Testis (tissue), 3 donors: ENCODE measurements around the gene ACSM4. TPM values are rescaled to one million over a fixed set of nuclear protein-coding genes. Genes with fewer than 3 reads are reported as not detected.
"Not testable (repeated sequence)": the region's sequence is repeated elsewhere in the genome, so short reads cannot be mapped to it uniquely, and the experiment has no call there.

ENCODE experiments used
- DNase-seq: peaks from one replicate; pipeline ENCODE4 v3.0.0-alpha.2; 2019
- H3K27ac ChIP-seq, 2 donors: fragments of 200-600 bp; sonication (generic); one replicate each; pipeline ENCODE4 v1.5.1; 2019
- H3K27me3 ChIP-seq: fragments of 200-600 bp; sonication (generic); one replicate; pipeline ENCODE4 v1.5.1; 2019
- H3K36me3 ChIP-seq: fragments of 200-600 bp; sonication (generic); one replicate; pipeline ENCODE4 v1.5.1; 2017; ENCODE audit warnings: low read depth; ENCODE audit errors: missing control alignments
- H3K4me1 ChIP-seq: fragments of 200-600 bp; sonication (generic); one replicate; pipeline ENCODE4 v1.5.1; 2019
- H3K4me3 ChIP-seq, 2 donors: fragments of 200-600 bp; sonication (generic); one replicate each; pipeline ENCODE4 v1.5.1; 2017 to 2019
- H3K9me3 ChIP-seq: fragments of 200-600 bp; sonication (generic); one replicate; pipeline ENCODE4 v1.5.1; 2017
- POLR2A ChIP-seq: fragments of 450-650 bp; IDR thresholded peaks from one replicate; pipeline ENCODE4 v1.6.1; 2017; ENCODE audit warnings: antibody characterized with exemption, mild to moderate bottlenecking, moderate library complexity
- WGBS, 2 donors: methylation state at CpG; one replicate each; pipeline ENCODE4 v1.1.5; 2018; 5-methylcytosine and 5-hydroxymethylcytosine counted together
- intact Hi-C: fragments of 100-400 bp; cut with DNase I; formaldehyde crosslinking; loops from one replicate; pipeline ENCODE4 v1.15.1; 2023; ENCODE audit warnings: low total_unique reads
- polyA plus RNA-seq: library from polyadenylated mRNA; stranded (reverse); fragments of 350-450 nt; fragmentation: Illumina TruSeq; extraction: RNeasy Lipid Tissue Mini Kit (QIAGEN cat#74804); gene quantifications from one replicate; pipeline ENCODE4 v1.2.3, GENCODE V29; 2014; ENCODE audit warnings: low read depth, low replicate concordance; ENCODE audit not compliant: insufficient read depth
- total RNA-seq, 2 donors: library from RNA; depleted of rRNA; stranded (reverse); fragments of >200 nt; gene quantifications; one replicate each; pipeline ENCODE4 v1.2.3, GENCODE V29; 2016
- TF ChIP-seq, protein P1 (sequence below), 3 experiments: fragments of 450-650 bp in 2 of 3; fragments of 200-600 bp in 1 of 3; sonication (generic) in 1 of 3; IDR thresholded peaks; one replicate each; pipeline ENCODE4 v1.5.1; 2016 to 2019; ENCODE audit warnings: antibody characterized with exemption in 3 of 3, mild to moderate bottlenecking in 2 of 3, moderate library complexity in 1 of 3

The ACSM4 gene
- total and polyA plus RNA-seq, 3 donors from 2014 or later, result 0.79 to 2.5 (median 1.3) TPM

DNA sequence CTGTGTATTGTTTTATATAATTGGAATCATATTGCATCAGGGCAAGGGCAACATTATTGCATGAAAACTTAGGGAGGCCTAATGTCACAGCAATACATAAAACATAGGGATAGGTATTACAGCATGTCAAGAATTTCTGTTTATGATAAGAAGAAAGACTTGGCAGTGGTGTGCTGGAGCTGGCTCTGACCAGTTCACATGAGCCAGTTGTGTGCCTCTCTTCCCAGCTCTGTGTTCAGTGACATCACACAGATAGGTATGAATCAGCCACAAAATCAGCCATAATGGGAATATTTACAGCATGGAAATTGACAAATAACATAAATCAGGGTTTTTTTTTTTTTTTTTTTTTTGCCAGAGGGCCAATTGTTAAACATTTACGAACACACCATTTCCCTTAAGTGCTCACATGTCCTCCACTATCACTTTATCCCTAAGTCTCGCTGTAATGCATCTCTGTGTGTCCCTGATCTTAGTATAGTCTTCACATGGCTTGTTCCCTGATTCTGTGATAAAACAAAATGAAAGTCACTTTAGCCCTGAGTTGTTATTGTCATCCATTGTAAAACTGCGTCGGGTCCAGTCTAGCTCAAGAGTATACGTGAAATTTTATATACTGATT lies 31.9 kb upstream of the ACSM4 start:
- WGBS, 2 donors, result 90 to 91% methylated on average over 5 of the region's 5 CpGs
- Histone ChIP-seq H3K4me3 (no peak overlapping the region), H3K27me3 (no peaks in the 10 kb centered on the region), H3K36me3 (no peaks in the 10 kb centered on the region), H3K27ac (no peak overlapping the region), H3K9me3 (no peaks in the 10 kb centered on the region), H3K4me1 (no peaks in the 10 kb centered on the region)
- no peak for DNase-seq
- intact Hi-C loops, result no loop called here
- TF ChIP-seq, protein P1, sequence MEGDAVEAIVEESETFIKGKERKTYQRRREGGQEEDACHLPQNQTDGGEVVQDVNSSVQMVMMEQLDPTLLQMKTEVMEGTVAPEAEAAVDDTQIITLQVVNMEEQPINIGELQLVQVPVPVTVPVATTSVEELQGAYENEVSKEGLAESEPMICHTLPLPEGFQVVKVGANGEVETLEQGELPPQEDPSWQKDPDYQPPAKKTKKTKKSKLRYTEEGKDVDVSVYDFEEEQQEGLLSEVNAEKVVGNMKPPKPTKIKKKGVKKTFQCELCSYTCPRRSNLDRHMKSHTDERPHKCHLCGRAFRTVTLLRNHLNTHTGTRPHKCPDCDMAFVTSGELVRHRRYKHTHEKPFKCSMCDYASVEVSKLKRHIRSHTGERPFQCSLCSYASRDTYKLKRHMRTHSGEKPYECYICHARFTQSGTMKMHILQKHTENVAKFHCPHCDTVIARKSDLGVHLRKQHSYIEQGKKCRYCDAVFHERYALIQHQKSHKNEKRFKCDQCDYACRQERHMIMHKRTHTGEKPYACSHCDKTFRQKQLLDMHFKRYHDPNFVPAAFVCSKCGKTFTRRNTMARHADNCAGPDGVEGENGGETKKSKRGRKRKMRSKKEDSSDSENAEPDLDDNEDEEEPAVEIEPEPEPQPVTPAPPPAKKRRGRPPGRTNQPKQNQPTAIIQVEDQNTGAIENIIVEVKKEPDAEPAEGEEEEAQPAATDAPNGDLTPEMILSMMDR (IDR thresholded peaks at IDR 0.05), result no peak
- no peak for TF ChIP-seq POLR2A

DNA sequence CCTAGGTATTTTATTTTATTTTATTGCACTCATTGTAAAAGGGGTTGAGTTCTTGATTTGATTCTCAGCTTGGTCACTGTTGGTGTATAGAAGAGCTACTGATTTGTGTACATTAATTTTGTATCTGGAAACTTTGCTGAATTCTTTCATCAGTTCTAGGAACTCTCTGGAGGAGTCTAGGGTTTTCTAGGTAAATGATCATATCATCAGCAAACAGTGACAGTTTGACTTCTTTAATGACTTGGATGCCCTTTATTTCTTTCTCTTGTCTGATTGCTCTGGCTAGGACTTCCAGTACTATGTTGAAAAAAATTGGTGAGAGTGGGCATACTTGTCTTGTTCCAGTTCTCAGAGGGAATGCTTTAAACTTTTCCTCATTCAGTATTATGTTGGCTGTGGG lies 28.4 kb upstream of the ACSM4 start:
- H3K4me3 ChIP-seq, H3K36me3 ChIP-seq, intact Hi-C loops, H3K27me3 ChIP-seq, H3K4me1 ChIP-seq, H3K9me3 ChIP-seq, H3K27ac ChIP-seq, DNase-seq: not testable (repeated sequence)

- no peaks in the 10 kb centered on the region for H3K9me3 ChIP-seq
- TF ChIP-seq, protein P1 (IDR thresholded peaks at IDR 0.05), result no peak
- no peak for TF ChIP-seq POLR2A
- H3K27me3 ChIP-seq, result no peaks in the 10 kb centered on the region
- no peaks in the 10 kb centered on the region for H3K4me1 ChIP-seq
- H3K36me3 ChIP-seq, result no peaks in the 10 kb centered on the region
- WGBS, 2 donors, result 85 to 87% methylated on average over 2 of the region's 2 CpGs
- no peak overlapping the region for H3K4me3 ChIP-seq
- H3K27ac ChIP-seq, result no peak overlapping the region
- intact Hi-C loops, result no loop called here
- no peak for DNase-seq
Measured at GRCh38 chr12:7282844-7283243, 21.0 kb upstream of the ACSM4 start.

DNA sequence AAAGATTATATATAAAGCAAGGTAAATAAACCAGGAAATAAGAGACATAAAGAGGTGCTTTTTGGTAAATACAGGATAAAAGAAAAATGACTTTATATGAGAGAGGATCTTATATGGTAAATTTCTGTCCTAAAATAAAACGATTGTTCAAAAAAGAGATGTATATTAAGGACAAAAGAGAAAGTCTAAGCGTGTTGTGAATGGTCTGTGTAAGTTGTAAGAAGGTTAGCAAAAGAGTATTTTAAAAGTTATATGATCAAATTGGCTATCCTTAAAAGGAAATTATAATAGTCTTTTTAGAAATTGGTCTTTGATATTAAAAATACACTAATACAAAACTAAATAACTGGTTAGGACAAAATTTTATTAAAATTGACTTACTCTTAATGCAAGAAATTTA lies 14.1 kb upstream of the ACSM4 start:
- H3K27me3 ChIP-seq, result no peaks in the 10 kb centered on the region
- H3K9me3 ChIP-seq, result no peaks in the 10 kb centered on the region
- no peaks in the 10 kb centered on the region for H3K36me3 ChIP-seq
- WGBS, 2 donors, result 62 to 66% methylated on average over 2 of the region's 2 CpGs
- no peaks in the 10 kb centered on the region for H3K4me1 ChIP-seq
- no peak overlapping the region for H3K27ac ChIP-seq
- no peak for TF ChIP-seq POLR2A
- TF ChIP-seq, protein P1 (IDR thresholded peaks at IDR 0.05), result no peak
- no peak for DNase-seq
- intact Hi-C loops, result no loop called here
- H3K4me3 ChIP-seq, result no peak overlapping the region

- H3K27ac ChIP-seq, H3K9me3 ChIP-seq, H3K4me1 ChIP-seq, H3K27me3 ChIP-seq, intact Hi-C loops, DNase-seq, H3K36me3 ChIP-seq, H3K4me3 ChIP-seq: not testable (repeated sequence)
- 36 to 46% methylated on average over 1 of the region's 1 CpG for WGBS, 2 donors
Measured at GRCh38 chr12:7290588-7290987, 13.3 kb upstream of the ACSM4 start.

- H3K27me3 ChIP-seq, result no peaks in the 10 kb centered on the region
- H3K36me3 ChIP-seq, result no peaks in the 10 kb centered on the region
- WGBS, 2 donors, result 72 to 76% methylated on average over 2 of the region's 2 CpGs
- no peak overlapping the region for H3K27ac ChIP-seq
- no peak for DNase-seq
- no peak for TF ChIP-seq POLR2A
- TF ChIP-seq, protein P1 (IDR thresholded peaks at IDR 0.05), result no peak
- no peaks in the 10 kb centered on the region for H3K4me1 ChIP-seq
- H3K9me3 ChIP-seq, result no peaks in the 10 kb centered on the region
- intact Hi-C loops, result no loop called here
- H3K4me3 ChIP-seq, result no peak overlapping the region
Measured at GRCh38 chr12:7292300-7292699, 11.6 kb upstream of the ACSM4 start.
